ENCODE data around the gene MARCHF9. TPM values are rescaled to one million over a fixed set of nuclear protein-coding genes. Genes with fewer than 3 reads are reported as not detected.
A peak's percentile ranks its signal among the peaks of the same experiment; 100 is the strongest.

The MARCHF9 gene
- total and polyA plus RNA-seq, 2 experiments from 2014 or later = 0.18 to 0.97 TPM

DNA sequence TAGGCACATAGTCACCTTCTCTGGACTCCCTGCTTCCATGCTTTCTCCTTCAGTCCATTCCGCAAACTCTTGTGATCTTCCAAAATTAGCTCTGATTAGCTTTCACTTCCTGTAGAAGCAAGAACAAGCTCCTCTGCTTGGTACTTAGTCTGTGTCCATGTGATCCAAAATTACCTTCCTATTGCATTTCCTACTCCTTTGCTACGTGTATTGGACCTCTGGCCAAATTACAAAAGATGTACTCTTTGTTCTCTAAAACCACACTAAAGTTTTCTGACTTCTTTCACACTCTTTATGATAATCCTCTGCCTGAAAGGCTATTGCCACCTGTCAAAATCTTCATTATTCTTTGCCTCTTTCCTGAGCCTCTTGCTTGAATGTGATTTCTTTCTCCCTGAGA lies 26.9 kb downstream of the MARCHF9 start:
- Histone ChIP-seq H3K9me3 (ENCODE audit: low read depth) (no peaks in the 10 kb centered on the region), H3F3A (ENCODE audit: insufficient read depth) (peaks cover 17% of the 10 kb centered on the region), H3K4me1 (ENCODE audit: insufficient read depth) (peaks cover 3% of the 10 kb centered on the region; the same call in 1 of the 2 replicates), H3K36me3 (ENCODE audit: low read depth) (peaks cover 18% of the 10 kb centered on the region), H3K9ac (no peak overlapping the region), H3K27me3 (replicated peaks; ENCODE audit: insufficient read depth) (no peaks in the 10 kb centered on the region), H3K27ac (no peak overlapping the region), H3K4me2 (ENCODE audit: unreplicated experiment) (no peak overlapping the region), H2AFZ (no peak overlapping the region), H3K9me2 (ENCODE audit: insufficient read depth) (no peaks in the 10 kb centered on the region), H3K4me3 (no peak overlapping the region), H3K79me2 (ENCODE audit: insufficient read depth) (peaks cover 40% of the 10 kb centered on the region), H4K20me1 (ENCODE audit: insufficient read depth) (no peaks in the 10 kb centered on the region)
- in situ Hi-C loops (cut with MboI) = no loop called here
- WGBS, 2 experiments (ENCODE audit: low coverage in 1 of 2, low lambda C conversion rate in 2 of 2, missing lambda C conversion rate in 2 of 2) = 55 to 63% methylated on average over 2 of the region's 2 CpGs
- no peak for DNase-seq
- no peak for TF ChIP-seq EZH2 (IDR thresholded peaks at IDR 0.05; ENCODE audit: insufficient read depth, poor library complexity, severe bottlenecking)
- TF ChIP-seq EZH2phosphoT487 (IDR thresholded peaks at IDR 0.05; ENCODE audit: insufficient read depth, low read depth) = no peak

DNA sequence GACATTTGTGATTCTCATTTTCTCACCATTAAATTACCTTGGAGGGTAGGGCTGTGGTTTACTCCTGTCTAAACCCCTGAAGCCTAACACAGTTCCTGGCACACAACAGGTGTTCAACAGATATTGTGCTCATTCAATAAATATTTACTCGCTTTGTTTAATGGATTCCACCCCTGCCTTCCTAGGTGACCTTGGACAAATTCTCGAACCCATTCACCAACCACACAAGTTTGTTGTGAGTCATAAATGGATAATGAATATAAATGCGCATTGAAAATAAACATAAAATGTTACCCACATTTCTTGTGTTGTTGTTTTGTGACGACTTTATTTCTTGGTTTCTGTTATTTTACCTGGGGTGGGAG lies 27.3 kb downstream of the MARCHF9 start:
- H3K27ac ChIP-seq = no peak overlapping the region

DNA sequence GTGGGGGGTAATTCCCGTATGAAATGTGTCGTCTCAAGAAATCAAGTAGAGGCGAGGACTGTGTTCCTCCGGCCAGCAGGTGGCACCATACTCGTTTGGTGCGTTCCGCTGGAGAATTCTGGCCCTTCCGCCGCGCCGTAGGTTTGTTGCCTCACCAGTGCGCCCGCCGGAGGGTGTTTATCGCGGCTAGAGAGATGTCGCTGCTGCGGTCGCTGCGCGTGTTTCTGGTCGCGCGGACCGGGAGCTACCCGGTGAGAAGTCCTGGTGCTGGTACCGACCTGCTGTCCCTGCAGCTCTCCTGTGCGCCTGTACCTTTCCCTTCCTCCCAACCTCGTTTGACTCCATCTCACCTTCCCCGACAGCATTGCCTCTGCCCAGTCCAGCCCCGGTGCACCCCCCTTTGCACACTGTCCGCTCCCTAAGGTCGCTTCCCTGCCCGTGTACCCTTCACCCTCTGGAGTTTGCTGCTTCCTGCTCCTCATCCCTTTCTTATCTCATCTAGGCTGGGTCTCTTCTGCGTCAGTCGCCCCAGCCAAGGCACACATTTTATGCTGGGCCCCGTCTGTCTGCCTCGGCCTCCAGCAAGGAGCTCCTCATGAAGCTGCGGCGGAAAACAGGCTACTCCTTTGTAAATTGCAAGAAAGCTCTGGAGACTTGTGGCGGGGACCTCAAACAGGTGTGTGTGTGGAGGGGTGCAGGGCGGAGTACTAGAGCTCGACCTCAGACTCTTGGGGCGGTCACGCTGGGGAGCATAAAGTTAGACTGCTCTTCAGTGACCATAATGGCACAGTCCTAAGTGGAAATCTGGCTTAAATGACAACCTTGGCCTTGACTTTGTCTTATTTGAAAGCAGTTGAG lies 27.9 kb downstream of the MARCHF9 start, which contains the start of gene TSFM:
TSFM (plus strand) TSS at position 180 of the 858 bp plus-strand sequence; CDS start at position 195, 15 bp downstream.
- in situ Hi-C loops (cut with MboI) = no loop called here
- no peaks in the 10 kb centered on the region for H3K9me3 ChIP-seq (ENCODE audit: low read depth)
- WGBS, 2 experiments (ENCODE audit: low coverage in 1 of 2, low lambda C conversion rate in 2 of 2, missing lambda C conversion rate in 2 of 2) = 1 to 2% methylated on average over 45 of the region's 45 CpGs
- no peaks in the 10 kb centered on the region for H4K20me1 ChIP-seq (ENCODE audit: insufficient read depth)
- H3F3A ChIP-seq (ENCODE audit: insufficient read depth) = peaks cover 17% of the 10 kb centered on the region
- H3K79me2 ChIP-seq (ENCODE audit: insufficient read depth) = peaks cover 46% of the 10 kb centered on the region
- peak within 1 kb of the TSS; percentile 93 for H3K4me2 ChIP-seq (ENCODE audit: unreplicated experiment)
- H3K9me2 ChIP-seq (ENCODE audit: insufficient read depth) = no peaks in the 10 kb centered on the region
- peak within 1 kb of the TSS; percentile 40 for H3K27ac ChIP-seq
- DNase-seq = peak; percentile 97
- TF ChIP-seq EZH2phosphoT487 (IDR thresholded peaks at IDR 0.05; ENCODE audit: insufficient read depth, low read depth) (no peak), EZH2 (IDR thresholded peaks at IDR 0.05; ENCODE audit: insufficient read depth, poor library complexity, severe bottlenecking) (no peak)
- H2AFZ ChIP-seq = peak within 1 kb of the TSS; percentile 83
- H3K4me3 ChIP-seq = peak within 1 kb of the TSS; percentile 98
- peak within 1 kb of the TSS; percentile 94 for H3K9ac ChIP-seq
- no peaks in the 10 kb centered on the region for H3K27me3 ChIP-seq (replicated peaks; ENCODE audit: insufficient read depth)
- peaks cover 3% of the 10 kb centered on the region; the same call in 1 of the 2 replicates for H3K4me1 ChIP-seq (ENCODE audit: insufficient read depth)
- H3K36me3 ChIP-seq (ENCODE audit: low read depth) = peaks cover 25% of the 10 kb centered on the region

More for the DNA sequence above, 27.3 kb downstream of the MARCHF9 start:
- Histone ChIP-seq H4K20me1 (ENCODE audit: insufficient read depth) (no peaks in the 10 kb centered on the region), H3K4me1 (ENCODE audit: insufficient read depth) (peaks cover 3% of the 10 kb centered on the region; the same call in 1 of the 2 replicates), H3K9me3 (ENCODE audit: low read depth) (no peaks in the 10 kb centered on the region), H3K9me2 (ENCODE audit: insufficient read depth) (no peaks in the 10 kb centered on the region), H3K36me3 (ENCODE audit: low read depth) (peaks cover 23% of the 10 kb centered on the region), H3K4me2 (ENCODE audit: unreplicated experiment) (no peak overlapping the region), H3K4me3 (peak overlapping the region; percentile 98), H2AFZ (peak overlapping the region; percentile 83; the same call in 1 of the 2 replicates), H3F3A (ENCODE audit: insufficient read depth) (peaks cover 17% of the 10 kb centered on the region), H3K9ac (no peak overlapping the region), H3K79me2 (ENCODE audit: insufficient read depth) (peaks cover 42% of the 10 kb centered on the region), H3K27me3 (replicated peaks; ENCODE audit: insufficient read depth) (no peaks in the 10 kb centered on the region)
- in situ Hi-C loops (cut with MboI) = no loop called here
- TF ChIP-seq EZH2 (IDR thresholded peaks at IDR 0.05; ENCODE audit: insufficient read depth, poor library complexity, severe bottlenecking) (no peak), EZH2phosphoT487 (IDR thresholded peaks at IDR 0.05; ENCODE audit: insufficient read depth, low read depth) (no peak)
- no peak for DNase-seq
- WGBS, 2 experiments (ENCODE audit: low coverage in 1 of 2, low lambda C conversion rate in 2 of 2, missing lambda C conversion rate in 2 of 2) = 3 to 7% methylated on average over 4 of the region's 4 CpGs

DNA sequence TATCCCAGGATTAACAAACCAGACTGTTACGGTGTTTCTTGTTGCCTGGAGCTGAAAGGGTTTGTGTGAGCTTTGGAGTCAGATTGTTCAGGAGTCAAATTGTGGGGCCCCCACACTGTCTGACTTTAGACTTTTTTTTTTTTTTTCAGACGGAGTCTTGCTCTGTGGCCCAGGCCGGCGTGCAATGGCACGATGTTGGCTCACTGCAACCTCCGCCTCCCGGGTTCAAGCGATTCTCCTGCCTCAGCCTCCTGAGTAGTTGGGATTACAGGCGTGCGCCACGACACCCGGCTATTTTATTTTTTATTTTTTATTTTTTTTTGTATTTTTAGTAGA lies 28.5 kb downstream of the MARCHF9 start:
- no peaks in the 10 kb centered on the region for H3K9me3 ChIP-seq (ENCODE audit: low read depth)
- TF ChIP-seq EZH2phosphoT487 (IDR thresholded peaks at IDR 0.05; ENCODE audit: insufficient read depth, low read depth) (no peak), EZH2 (IDR thresholded peaks at IDR 0.05; ENCODE audit: insufficient read depth, poor library complexity, severe bottlenecking) (no peak)
- in situ Hi-C loops (cut with MboI) = no loop called here
- H3K36me3 ChIP-seq (ENCODE audit: low read depth) = peaks cover 25% of the 10 kb centered on the region
- H3K27me3 ChIP-seq (replicated peaks; ENCODE audit: insufficient read depth) = no peaks in the 10 kb centered on the region
- H3K9ac ChIP-seq = peak overlapping the region; percentile 94
- H2AFZ ChIP-seq = no peak overlapping the region
- 71 to 72% methylated on average over 12 of the region's 12 CpGs for WGBS, 2 experiments (ENCODE audit: low coverage in 1 of 2, low lambda C conversion rate in 2 of 2, missing lambda C conversion rate in 2 of 2)
- no peak overlapping the region for H3K27ac ChIP-seq
- peaks cover 50% of the 10 kb centered on the region for H3K79me2 ChIP-seq (ENCODE audit: insufficient read depth)
- H3K4me1 ChIP-seq (ENCODE audit: insufficient read depth) = peaks cover 3% of the 10 kb centered on the region; the same call in 1 of the 2 replicates
- no peaks in the 10 kb centered on the region for H4K20me1 ChIP-seq (ENCODE audit: insufficient read depth)
- no peaks in the 10 kb centered on the region for H3K9me2 ChIP-seq (ENCODE audit: insufficient read depth)
- H3F3A ChIP-seq (ENCODE audit: insufficient read depth) = peaks cover 17% of the 10 kb centered on the region
- DNase-seq = no peak
- peak overlapping the region; percentile 93 for H3K4me2 ChIP-seq (ENCODE audit: unreplicated experiment)
- peak overlapping the region; percentile 98 for H3K4me3 ChIP-seq
